Nephron progenitor cell (in vitro differentiated cells): ENCODE results near the gene CIB2.

ENCODE experiments used
- DNase-seq: peaks from one replicate; pipeline ENCODE4 v3.0.0; 2021
- H3K27ac Mint-ChIP-seq: 2 replicates; pipeline ENCODE4 v1.8.0; 2021; ENCODE audit warnings: mild to moderate bottlenecking, moderate library complexity, mixed read lengths
- H3K27me3 Mint-ChIP-seq: 2 replicates; pipeline ENCODE4 v1.8.0; 2021; ENCODE audit warnings: mild to moderate bottlenecking, low read depth, mixed read lengths; ENCODE audit not compliant: poor library complexity
- H3K36me3 Mint-ChIP-seq: 2 replicates; pipeline ENCODE4 v1.8.0; 2021; ENCODE audit warnings: low read depth, mixed read lengths
- H3K4me1 Mint-ChIP-seq: 2 replicates; pipeline ENCODE4 v1.8.0; 2021; ENCODE audit warnings: mixed read lengths
- H3K4me3 Mint-ChIP-seq: 2 replicates; pipeline ENCODE4 v1.8.0; 2021; ENCODE audit warnings: mild to moderate bottlenecking, moderate library complexity, mixed read lengths
- H3K9me3 Mint-ChIP-seq: 2 replicates; pipeline ENCODE4 v1.8.0; 2021; ENCODE audit warnings: mild to moderate bottlenecking, moderate library complexity, mixed read lengths
- TF ChIP-seq, protein P1 (sequence below): fragments of 200-600 bp; sonication (generic); IDR thresholded peaks from 2 replicates; pipeline ENCODE4 v1.5.0; 2021; ENCODE audit warnings: antibody characterized with exemption

The CIB2 gene

GRCh38 chr15:78167227-78167888 is 36.1 kb upstream of the CIB2 start:
- Mint-ChIP-seq H3K4me3 (no peak overlapping the region), H3K4me1 (no peaks in the 10 kb centered on the region), H3K9me3 (no peaks in the 10 kb centered on the region), H3K27me3 (no peaks in the 10 kb centered on the region), H3K27ac (no peak overlapping the region), H3K36me3 (peaks cover 55% of the 10 kb centered on the region)
- TF ChIP-seq, protein P1, sequence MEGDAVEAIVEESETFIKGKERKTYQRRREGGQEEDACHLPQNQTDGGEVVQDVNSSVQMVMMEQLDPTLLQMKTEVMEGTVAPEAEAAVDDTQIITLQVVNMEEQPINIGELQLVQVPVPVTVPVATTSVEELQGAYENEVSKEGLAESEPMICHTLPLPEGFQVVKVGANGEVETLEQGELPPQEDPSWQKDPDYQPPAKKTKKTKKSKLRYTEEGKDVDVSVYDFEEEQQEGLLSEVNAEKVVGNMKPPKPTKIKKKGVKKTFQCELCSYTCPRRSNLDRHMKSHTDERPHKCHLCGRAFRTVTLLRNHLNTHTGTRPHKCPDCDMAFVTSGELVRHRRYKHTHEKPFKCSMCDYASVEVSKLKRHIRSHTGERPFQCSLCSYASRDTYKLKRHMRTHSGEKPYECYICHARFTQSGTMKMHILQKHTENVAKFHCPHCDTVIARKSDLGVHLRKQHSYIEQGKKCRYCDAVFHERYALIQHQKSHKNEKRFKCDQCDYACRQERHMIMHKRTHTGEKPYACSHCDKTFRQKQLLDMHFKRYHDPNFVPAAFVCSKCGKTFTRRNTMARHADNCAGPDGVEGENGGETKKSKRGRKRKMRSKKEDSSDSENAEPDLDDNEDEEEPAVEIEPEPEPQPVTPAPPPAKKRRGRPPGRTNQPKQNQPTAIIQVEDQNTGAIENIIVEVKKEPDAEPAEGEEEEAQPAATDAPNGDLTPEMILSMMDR = no peak
- no peak for DNase-seq

DNA sequence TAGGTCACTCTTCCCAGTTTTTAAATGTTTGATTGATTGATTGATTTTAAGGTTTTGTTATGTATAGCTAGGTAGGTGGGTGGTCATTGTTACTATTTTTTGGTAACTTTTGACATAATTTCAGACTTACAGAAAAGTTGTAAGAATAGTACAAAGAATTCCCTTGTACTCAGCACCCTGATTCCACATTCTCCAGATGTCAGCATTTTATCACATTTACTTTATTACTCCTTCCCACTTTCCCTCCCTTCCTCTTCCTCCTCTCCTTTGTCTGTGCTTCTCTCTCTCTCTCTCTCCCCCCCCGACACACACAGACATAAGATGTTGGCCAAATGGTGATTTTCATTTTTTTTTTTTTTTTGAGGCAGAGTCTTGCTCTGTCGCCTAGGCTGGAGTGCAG is 32.8 kb upstream of the CIB2 start:
- TF ChIP-seq, protein P1 = no peak
- Mint-ChIP-seq H3K36me3 (peaks cover 41% of the 10 kb centered on the region), H3K27ac (no peak overlapping the region), H3K4me1 (peaks cover 5% of the 10 kb centered on the region), H3K27me3 (no peaks in the 10 kb centered on the region), H3K9me3 (no peaks in the 10 kb centered on the region), H3K4me3 (no peak overlapping the region)
- no peak for DNase-seq

- peak overlapping the region; percentile 26 for H3K27ac Mint-ChIP-seq
- no peaks in the 10 kb centered on the region for H3K27me3 Mint-ChIP-seq
- no peak overlapping the region for H3K4me3 Mint-ChIP-seq
- no peak for DNase-seq
- H3K36me3 Mint-ChIP-seq = peaks cover 28% of the 10 kb centered on the region
- H3K9me3 Mint-ChIP-seq = no peaks in the 10 kb centered on the region
- TF ChIP-seq, protein P1 = no peak
- H3K4me1 Mint-ChIP-seq = peaks cover 5% of the 10 kb centered on the region
Observed at GRCh38 chr15:78162038-78162437, 30.8 kb upstream of the CIB2 start.

DNA sequence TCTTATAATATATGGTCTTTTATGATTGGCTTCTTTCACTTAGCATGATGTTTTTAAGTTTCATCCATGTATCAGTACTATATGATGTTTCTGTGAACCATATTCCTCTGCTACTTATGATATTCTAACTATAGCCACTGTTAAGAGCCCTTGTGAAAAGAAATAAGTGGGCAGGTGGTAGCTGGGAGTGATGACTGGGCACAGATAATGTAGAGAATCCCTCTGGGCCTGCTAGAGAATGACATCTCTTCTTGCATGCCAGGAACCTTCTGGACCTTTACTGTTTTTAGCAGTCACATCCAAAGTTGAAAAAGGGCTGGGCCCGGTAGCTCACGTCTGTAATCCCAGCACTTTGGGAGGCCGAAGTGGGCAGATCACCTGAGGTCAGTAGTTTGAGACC is 28.1 kb upstream of the CIB2 start:
- TF ChIP-seq, protein P1 = no peak
- Mint-ChIP-seq H3K36me3 (peaks cover 11% of the 10 kb centered on the region), H3K27ac (no peak overlapping the region), H3K4me1 (peaks cover 5% of the 10 kb centered on the region), H3K4me3 (no peak overlapping the region), H3K27me3 (no peaks in the 10 kb centered on the region), H3K9me3 (no peaks in the 10 kb centered on the region)
- DNase-seq = no peak

DNA sequence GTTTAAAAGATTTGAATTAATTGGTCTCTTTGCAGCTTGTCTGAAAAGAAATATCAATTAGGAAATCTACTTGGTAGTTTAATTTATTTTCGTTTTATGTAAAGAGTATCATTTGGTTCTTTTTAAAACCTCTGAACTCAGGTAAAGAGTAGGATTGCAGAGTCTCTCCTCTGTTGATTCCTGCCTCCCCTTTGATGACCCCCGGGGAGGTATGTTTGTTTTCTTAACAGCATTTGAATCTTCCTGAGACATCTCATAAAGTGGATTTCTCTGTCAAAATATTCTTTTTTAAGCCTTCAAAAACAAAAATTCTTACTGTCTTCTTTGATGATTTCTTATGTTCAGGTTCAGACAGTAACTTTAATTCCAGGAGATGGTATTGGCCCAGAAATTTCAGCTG is 26.0 kb upstream of the CIB2 start:
- Mint-ChIP-seq H3K36me3 (no peaks in the 10 kb centered on the region), H3K4me1 (peaks cover 4% of the 10 kb centered on the region), H3K9me3 (no peaks in the 10 kb centered on the region), H3K27ac (no peak overlapping the region), H3K27me3 (no peaks in the 10 kb centered on the region), H3K4me3 (no peak overlapping the region)
- DNase-seq = no peak
- TF ChIP-seq, protein P1 = no peak

DNA sequence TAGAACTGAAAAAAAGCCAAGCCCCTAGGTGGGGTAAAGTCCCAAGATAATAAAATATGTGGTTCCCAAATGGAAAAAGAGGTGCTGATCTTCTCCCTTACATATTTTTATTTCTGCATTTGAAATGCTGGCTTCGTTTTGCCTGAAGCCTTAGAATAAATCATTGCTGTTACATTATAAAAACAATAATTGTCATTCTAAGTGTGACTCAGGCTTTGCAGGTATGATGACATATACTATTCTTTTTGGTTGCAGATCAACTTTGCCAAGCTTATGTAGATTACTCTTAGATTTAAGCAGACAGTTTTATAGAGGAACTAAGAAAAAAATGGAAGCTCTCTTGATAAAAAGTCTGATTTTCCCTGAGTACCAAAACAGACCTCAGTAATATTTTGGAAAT is 25.4 kb upstream of the CIB2 start:
- H3K27me3 Mint-ChIP-seq = no peaks in the 10 kb centered on the region
- H3K4me1 Mint-ChIP-seq = no peaks in the 10 kb centered on the region
- H3K4me3 Mint-ChIP-seq = no peak overlapping the region
- TF ChIP-seq, protein P1 = no peak
- no peak overlapping the region for H3K27ac Mint-ChIP-seq
- DNase-seq = no peak
- no peaks in the 10 kb centered on the region for H3K9me3 Mint-ChIP-seq
- H3K36me3 Mint-ChIP-seq = no peaks in the 10 kb centered on the region
